Ovary (tissue), 3 donors: ENCODE data around the gene RBM33.

ENCODE experiments used
- CTCF ChIP-seq, 3 donors: fragments of 450-650 bp in 2 of 3; fragments of 200-600 bp in 1 of 3; IDR thresholded peaks; one replicate each; pipeline versions ENCODE4 v1.5.1 to v1.8.0; 2016 to 2022; ENCODE audit warnings: antibody characterized with exemption in 3 of 3, mild to moderate bottlenecking in 1 of 3
- EP300 ChIP-seq: sonication (generic); formaldehyde crosslinking; IDR thresholded peaks from one replicate; pipeline ENCODE4 v1.6.1; 2017; ENCODE audit warnings: antibody characterized with exemption
- donor health status: DM: no; HTN: no; CAD: no.

GRCh38 chr7:155624412-155624811 is 20.0 kb upstream of the RBM33 start:
- no peak for TF ChIP-seq CTCF (IDR thresholded peaks at IDR 0.05)
- no peak for TF ChIP-seq EP300
